ENCODE data around the gene CLEC12A. TPM values are rescaled to one million over a fixed set of nuclear protein-coding genes. Genes with fewer than 3 reads are reported as not detected.

CLEC12A gene
- total and polyA plus RNA-seq, 10 donors, result 5.4 to 59.5 (median 24.3) TPM

DNA sequence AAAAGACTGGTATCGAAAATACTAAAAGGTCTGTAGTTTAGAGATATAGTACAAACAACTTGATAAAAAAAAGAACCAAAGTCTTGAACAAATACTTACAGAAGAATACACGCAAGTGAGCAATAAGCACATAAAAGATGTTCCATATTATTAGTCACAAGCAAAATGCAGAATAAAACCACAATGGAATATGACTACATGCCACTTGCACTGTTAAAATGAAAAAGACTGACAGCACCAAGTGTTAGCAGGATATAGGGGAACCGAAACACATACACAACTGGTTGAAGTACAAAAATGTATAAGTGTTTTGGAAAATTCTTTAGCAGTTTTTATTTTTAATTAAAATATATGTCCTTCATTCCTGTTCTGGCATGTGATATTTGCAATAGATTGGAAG lies 42.6 kb upstream of the CLEC12A start:
- H3K4me1 ChIP-seq, result peaks cover 0 to 10% (median 0%) of the 10 kb centered on the region in 6 donors
- no peaks in the 10 kb centered on the region for H3K9me3 ChIP-seq
- DNase-seq, result no peak
- H3K4me3 ChIP-seq, result no peak overlapping the region
- no peak overlapping the region for H3K27ac ChIP-seq
- WGBS, 5 donors, result 82 to 86% (median 83%) methylated on average over 3 of the region's 3 CpGs
- no peaks in the 10 kb centered on the region for H3K27me3 ChIP-seq (replicated peaks in 1 of 7)
- H3K36me3 ChIP-seq, result no peaks in the 10 kb centered on the region
- intact Hi-C loops (cut with DNase I; ENCODE audit: low total_unique reads), result no loop called here
- TF ChIP-seq POLR2AphosphoS5 (IDR thresholded peaks at IDR 0.05) (no peak), POLR2A (IDR thresholded peaks at IDR 0.05) (no peak)
- TF ChIP-seq, protein P1, sequence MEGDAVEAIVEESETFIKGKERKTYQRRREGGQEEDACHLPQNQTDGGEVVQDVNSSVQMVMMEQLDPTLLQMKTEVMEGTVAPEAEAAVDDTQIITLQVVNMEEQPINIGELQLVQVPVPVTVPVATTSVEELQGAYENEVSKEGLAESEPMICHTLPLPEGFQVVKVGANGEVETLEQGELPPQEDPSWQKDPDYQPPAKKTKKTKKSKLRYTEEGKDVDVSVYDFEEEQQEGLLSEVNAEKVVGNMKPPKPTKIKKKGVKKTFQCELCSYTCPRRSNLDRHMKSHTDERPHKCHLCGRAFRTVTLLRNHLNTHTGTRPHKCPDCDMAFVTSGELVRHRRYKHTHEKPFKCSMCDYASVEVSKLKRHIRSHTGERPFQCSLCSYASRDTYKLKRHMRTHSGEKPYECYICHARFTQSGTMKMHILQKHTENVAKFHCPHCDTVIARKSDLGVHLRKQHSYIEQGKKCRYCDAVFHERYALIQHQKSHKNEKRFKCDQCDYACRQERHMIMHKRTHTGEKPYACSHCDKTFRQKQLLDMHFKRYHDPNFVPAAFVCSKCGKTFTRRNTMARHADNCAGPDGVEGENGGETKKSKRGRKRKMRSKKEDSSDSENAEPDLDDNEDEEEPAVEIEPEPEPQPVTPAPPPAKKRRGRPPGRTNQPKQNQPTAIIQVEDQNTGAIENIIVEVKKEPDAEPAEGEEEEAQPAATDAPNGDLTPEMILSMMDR (IDR thresholded peaks at IDR 0.05 in 8 of 11, conservative IDR thresholded peaks at IDR 0.05 in 3 of 11), result no peak

DNA sequence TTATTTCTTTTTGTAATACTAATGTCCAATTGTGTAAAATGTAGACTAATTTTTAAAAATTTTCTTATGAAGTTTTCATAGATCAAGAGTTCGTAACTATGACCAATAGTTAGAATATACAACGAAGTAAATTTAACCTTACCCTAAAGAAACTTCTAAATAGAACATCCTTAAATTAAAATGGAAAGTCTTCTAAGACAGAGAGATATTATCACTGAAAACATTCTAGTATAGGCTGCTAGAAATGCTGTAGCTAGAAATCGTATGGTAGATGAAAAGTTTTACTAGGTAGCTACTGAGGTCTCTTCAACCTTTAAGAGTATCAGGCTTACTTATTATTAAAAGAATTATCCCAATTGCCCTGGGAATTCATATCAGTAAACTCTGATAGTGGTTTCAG lies 40.0 kb upstream of the CLEC12A start:
- no peak overlapping the region for H3K4me3 ChIP-seq

DNA sequence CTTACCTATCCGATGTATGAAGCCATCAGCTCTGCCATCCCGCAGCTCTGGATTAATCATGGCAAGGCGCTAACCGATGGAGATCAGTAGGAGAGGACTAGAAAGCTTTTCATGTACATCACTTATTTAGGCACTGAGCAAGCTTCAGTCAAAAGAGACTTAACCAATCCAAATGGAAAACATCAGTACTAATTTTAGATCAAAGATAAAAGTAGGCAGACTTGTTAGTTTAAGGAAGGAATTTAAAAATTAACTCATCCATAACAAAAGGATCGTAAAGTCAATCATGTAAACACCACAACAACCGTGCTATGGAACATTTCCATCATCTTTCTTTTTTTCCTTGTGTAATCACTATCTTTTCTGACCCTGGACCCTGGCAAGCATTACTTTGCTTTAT lies 38.9 kb upstream of the CLEC12A start, which contains the start of gene CLEC2A:
CLEC2A (minus strand) TSS at position 101 of the 400 bp plus-strand sequence; CDS start at position 60, 41 bp downstream.
- H3K4me3 ChIP-seq, result no peak within 1 kb of the TSS
- H3K27ac ChIP-seq, result no peak within 1 kb of the TSS
- no peaks in the 10 kb centered on the region for H3K9me3 ChIP-seq
- no peaks in the 10 kb centered on the region for H3K4me1 ChIP-seq
- TF ChIP-seq POLR2A (IDR thresholded peaks at IDR 0.05) (no peak), POLR2AphosphoS5 (IDR thresholded peaks at IDR 0.05) (no peak)
- TF ChIP-seq, protein P1 (IDR thresholded peaks at IDR 0.05 in 8 of 11, conservative IDR thresholded peaks at IDR 0.05 in 3 of 11), result no peak
- no peak for DNase-seq
- H3K27me3 ChIP-seq (replicated peaks in 1 of 7), result no peaks in the 10 kb centered on the region
- intact Hi-C loops (cut with DNase I; ENCODE audit: low total_unique reads), result no loop called here
- no peaks in the 10 kb centered on the region for H3K36me3 ChIP-seq
- 88 to 95% (median 93%) methylated on average over 6 of the region's 6 CpGs for WGBS, 5 donors

More for the DNA sequence above, 40.0 kb upstream of the CLEC12A start:
- no peak for DNase-seq
- Histone ChIP-seq H3K27me3 (replicated peaks in 1 of 7) (no peaks in the 10 kb centered on the region), H3K27ac (no peak overlapping the region), H3K4me1 (no peaks in the 10 kb centered on the region), H3K36me3 (no peaks in the 10 kb centered on the region), H3K9me3 (no peaks in the 10 kb centered on the region)
- intact Hi-C loops (cut with DNase I; ENCODE audit: low total_unique reads), result no loop called here
- 71 to 95% (median 87%) methylated on average over 3 of the region's 3 CpGs for WGBS, 5 donors
- TF ChIP-seq POLR2A (IDR thresholded peaks at IDR 0.05) (no peak), POLR2AphosphoS5 (IDR thresholded peaks at IDR 0.05) (no peak)
- TF ChIP-seq, protein P1 (IDR thresholded peaks at IDR 0.05 in 8 of 11, conservative IDR thresholded peaks at IDR 0.05 in 3 of 11), result no peak

DNA sequence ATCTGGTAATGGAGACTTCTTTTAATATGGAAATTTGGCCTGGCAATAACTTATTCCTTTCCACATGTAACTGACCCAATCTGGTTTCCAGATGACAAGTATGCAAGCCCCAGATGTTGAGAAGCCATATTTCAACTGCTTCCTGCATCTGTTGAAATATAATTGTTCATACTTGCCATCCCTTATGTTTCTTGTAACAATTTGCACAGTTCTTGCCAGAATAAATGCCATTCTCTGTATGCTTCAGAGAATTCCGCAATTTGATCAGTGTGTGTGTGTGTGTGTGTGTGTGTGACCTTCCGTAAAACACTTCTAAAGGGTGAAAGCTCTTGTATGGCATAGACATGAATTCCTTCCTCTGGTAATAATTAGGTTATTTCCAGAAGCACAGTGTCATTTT lies 37.3 kb upstream of the CLEC12A start:
- no peak for DNase-seq
- Histone ChIP-seq H3K4me1 (no peaks in the 10 kb centered on the region), H3K9me3 (no peaks in the 10 kb centered on the region), H3K4me3 (no peak overlapping the region), H3K36me3 (no peaks in the 10 kb centered on the region), H3K27ac (no peak overlapping the region), H3K27me3 (replicated peaks in 1 of 7) (no peaks in the 10 kb centered on the region)
- 46 to 72% (median 59%) methylated on average over 2 of the region's 2 CpGs for WGBS, 5 donors
- intact Hi-C loops (cut with DNase I; ENCODE audit: low total_unique reads), result no loop called here
- TF ChIP-seq POLR2AphosphoS5 (IDR thresholded peaks at IDR 0.05) (no peak), POLR2A (IDR thresholded peaks at IDR 0.05) (no peak)
- TF ChIP-seq, protein P1 (IDR thresholded peaks at IDR 0.05 in 8 of 11, conservative IDR thresholded peaks at IDR 0.05 in 3 of 11), result no peak
